Inferior parietal cortex (tissue), 1 donor: Measurements from ENCODE around the gene PHGDH.

Source experiments
- DNase-seq: peaks from one replicate; pipeline ENCODE4 v3.0.0-alpha.2; 2016; ENCODE audit errors: extremely low spot score

PHGDH gene

DNA sequence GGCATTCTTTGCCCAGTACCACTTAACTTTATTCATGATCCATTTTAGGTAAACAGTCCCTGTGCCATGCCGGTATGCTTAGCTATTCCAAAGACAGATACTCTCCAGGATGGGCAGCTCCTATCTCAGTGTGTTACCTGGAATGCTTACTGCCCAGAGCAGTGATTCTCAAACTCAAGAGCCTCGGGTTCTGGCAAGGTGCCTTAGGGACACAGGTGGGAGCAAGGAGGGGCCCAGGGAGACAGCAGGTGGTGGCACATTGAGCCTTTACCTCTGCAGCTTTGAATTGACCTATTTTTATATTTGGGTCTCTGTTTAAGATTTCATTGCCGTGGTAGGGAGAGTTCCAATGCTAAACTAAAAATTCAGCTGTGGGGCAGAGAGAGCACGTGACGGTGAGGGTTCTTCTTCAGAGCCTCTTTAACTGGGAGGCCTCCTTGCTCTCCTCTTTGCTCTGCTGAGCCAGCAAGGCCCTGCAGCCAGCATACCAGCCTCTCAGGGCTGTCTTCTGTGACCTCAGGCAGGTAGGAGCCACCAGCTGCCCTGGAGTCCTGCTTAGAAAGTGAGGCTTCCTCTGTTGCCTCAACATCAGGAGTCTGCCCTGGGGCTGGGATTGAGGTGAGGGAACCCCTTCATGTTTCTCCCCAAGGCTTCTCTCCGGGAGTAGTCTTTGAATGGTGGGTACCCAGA is 20.2 kb downstream of the PHGDH start:
- DNase-seq, result no peak

DNA sequence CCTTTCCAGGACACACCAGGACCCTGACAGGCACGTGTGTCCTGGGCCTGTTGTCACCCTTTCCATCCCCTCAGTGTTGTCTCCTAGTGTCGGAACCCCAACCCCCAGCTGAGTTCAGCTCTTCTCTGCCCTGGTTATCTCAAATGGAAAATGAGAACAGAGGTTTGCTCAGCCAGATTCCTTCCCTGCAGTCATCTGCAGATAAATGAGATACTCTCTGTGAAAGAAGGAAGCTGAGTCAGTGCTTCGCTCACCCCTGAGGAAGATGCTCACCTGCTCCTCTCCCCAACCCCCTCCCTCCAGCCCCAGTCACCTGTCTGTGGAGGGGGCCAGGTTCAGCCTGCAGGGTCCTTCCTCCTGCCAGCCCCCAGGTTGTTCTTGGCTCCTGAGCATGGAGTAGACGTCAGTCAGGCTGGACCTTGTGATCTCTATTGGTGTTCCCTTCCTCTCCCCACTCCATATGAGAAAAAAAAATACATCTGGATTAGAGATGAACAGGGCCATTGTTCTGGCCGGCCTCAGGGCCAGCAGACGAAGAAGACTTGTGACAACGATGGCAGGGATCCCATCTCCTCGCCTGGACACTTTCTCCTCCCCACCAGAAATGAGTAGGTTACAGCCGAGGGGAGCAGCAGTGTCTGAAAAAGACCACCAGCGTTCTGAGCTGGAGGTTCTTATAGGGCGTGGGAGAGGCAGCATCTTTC is 20.9 kb downstream of the PHGDH start:
- DNase-seq, result no peak

DNA sequence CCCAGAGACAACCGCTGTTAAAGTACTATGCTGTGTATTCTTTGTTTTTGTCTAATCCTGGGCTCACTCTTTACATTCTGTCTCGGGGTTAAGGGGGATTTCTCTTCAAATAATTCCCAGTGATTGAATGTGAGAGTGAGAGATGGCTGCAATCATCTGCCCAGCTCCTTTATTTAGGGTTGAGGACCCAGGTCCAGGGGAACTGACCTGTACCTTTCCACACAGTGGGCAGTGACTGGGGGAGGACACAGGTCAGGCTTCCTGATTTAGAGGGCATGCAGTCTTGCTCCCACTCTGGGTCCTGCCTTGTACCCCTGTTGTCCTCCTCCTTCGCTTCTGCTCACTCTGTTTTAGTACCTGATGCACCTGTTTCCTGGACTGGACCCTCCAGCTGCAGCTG is 22.0 kb downstream of the PHGDH start:
- no peak for DNase-seq

DNA sequence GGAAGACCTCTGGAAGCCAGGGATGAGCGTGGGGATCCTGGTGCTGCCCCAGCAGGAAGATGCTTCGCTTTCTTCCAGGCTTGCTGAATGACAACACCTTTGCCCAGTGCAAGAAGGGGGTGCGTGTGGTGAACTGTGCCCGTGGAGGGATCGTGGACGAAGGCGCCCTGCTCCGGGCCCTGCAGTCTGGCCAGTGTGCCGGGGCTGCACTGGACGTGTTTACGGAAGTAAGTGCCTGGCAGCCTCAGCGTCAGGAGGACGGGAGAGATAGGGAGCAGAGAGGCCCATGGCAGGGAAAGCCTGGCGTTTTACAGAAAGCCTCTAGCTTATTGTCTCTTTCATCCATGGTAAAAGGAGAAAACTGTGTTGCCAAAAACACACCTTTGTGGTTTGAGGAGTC is 23.5 kb downstream of the PHGDH start:
- no peak for DNase-seq

DNA sequence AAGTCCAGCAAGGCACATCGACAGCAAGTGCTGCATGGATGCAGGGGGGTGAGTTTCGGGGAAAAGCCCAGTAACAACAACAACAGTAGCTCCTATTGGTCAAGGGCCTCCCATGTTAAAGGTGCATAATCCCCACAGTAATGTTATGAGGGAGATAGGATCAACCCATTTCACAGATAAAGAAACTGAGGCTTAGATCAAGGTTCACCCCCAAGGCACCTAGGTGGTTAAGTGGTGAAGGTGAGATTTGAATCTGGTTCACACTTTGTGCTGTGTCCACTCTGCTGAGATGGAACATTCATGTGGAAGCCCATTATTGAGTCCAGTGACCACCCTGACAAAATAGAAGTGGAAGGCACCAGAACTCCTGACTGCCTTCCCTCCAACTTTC is 24.9 kb downstream of the PHGDH start:
- no peak for DNase-seq

DNA sequence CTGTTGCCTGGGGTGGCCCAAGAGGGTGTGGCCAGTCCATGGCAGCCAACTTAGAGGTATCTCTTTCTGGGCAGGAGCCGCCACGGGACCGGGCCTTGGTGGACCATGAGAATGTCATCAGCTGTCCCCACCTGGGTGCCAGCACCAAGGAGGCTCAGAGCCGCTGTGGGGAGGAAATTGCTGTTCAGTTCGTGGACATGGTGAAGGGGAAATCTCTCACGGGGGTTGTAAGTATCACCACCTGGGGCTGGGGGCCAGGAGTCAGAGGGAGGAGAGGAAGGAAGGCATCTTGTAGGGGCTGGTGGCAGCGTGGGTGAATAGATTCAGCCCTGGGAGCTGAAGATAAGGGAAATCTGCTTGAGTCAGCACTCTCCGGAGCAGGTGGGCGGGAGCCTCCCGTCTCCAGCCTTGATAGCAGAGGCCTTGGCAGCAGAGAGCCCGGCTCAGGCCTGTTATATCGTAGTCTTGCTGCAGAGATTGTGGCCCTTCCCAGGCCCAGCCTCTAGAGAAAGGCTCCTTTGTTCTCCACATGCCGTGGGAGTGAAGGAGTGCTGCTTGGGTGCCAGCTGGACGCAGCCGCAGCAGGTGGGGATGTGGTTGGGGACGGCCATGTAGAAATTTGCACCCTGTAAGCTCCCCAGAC is 25.4 kb downstream of the PHGDH start:
- DNase-seq, result peak; percentile 67

DNA sequence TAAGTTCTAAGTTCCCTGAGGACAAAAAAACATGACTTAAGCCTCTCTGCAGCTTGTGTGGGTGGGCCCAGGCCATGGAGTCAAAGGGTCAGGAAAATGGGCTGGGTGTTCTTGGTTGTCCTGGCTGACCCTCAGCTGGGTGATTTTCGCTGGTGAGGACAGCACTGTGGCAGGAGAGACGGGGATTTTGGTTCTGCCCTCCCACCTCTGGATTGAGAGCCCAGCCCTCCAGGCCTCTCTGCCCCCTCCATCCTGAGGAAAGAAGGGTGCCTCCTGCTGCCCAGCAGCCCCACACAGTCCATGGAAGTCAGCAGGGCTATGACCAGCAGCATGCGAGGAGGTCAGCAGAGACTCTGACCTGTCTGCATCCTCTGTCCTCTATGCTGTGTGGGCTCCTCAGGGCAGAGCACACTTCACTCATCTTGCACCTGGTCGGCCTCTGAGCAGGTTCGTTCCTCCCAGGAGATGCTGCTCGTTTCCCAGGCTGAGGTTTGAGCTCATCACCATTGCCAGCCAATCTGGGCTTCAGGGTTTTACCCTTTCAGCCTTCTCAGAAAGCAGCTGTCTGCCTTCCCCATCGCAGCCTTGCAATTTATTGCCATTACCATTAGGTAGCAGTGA is 26.5 kb downstream of the PHGDH start:
- no peak for DNase-seq

DNA sequence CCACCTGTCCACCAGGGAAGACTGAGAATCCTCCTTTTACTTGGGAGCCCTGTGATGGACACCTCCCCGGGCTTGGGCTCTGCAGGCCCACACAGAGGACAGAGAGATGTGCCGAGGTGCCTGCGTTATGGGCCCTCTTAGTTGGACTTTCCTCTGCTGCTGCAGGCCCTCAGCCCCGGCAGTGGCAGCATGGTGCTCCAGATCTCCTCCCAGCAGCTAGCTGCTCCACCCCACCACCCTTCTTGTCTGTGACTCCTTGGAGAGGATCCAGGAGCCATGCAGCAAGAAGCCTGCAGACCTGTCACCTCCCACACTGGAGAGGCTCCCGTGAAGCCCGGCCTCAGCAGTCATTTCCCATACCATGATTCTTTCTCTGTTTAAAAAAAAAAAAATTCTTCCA is 27.4 kb downstream of the PHGDH start:
- no peak for DNase-seq

DNA sequence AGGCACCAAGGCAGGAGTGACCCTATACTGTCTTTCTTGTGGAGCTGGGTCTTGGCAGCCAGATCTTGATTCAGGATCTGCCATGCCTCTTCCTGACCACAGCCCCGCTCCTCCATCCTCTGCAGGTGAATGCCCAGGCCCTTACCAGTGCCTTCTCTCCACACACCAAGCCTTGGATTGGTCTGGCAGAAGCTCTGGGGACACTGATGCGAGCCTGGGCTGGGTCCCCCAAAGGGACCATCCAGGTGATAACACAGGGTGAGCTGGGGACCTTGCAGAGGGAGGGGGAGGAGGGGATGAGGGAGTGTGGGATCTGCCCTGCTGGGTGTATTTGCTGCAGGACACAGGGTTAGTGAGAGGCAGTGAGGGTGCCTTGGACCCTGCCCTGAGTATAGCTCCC is 28.5 kb downstream of the PHGDH start:
- DNase-seq, result no peak

DNA sequence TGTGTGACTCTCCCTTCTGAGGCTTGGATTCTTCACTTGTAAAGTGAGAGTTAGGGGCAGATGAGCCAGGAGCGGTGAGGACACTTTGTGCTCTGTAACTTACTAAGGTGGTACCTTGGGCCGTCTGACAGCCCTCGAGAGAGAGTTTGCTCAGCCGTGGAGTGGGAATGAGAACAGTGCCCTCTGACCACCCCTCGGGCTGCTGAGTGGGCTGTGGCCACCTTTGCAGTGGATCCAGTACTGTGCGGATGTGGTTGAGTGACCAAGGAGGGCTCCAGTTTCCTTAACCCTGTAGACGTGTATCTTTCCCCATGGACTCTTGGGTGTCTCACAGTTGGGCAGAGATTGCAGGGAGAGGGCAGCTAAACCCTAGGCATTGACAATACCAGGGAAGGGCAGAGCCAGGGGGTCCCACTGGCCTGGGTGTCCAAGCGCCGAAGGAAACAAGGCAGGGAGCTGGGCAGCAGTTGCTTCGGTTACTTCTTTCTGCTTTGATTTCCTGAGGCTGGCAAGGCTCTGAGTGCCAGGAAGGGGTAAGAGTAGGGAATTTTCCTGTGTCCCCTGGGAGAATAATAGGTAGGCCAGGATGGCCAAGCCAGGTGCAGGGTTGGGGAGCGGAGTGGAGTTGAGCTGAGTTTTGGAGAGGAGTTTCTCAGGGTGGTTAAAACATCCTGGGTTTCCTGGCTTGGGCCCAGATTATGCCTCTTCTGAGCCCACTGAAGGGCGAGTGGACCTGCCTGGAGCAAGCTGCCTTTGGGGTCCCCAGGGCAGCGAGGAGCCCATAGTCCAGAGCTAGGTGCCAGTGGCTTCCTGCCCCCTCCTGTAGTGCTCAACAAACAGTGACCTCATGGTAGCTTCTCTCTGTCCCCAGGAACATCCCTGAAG is 29.4 kb downstream of the PHGDH start:
- no peak for DNase-seq

DNA sequence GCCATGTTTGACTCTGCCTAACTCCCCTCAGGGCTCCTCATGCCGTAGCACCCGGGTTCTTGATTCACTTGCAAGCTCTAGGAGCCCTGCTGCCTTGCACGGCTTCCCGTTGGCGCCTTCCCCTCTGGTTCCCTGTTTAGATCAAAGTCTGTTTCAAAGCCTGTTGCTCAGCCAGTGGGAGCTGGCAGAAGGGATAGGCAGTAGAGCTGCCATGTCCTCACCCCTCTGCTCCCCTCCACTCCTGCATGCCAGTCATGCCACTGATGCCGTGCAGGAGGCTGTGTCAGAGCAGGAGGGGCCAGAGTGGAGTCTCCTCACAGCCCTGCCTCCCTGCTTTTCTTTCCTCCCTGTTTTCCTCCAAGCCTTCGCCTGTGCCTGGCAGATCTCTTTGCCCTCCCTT is 30.5 kb downstream of the PHGDH start:
- no peak for DNase-seq

DNA sequence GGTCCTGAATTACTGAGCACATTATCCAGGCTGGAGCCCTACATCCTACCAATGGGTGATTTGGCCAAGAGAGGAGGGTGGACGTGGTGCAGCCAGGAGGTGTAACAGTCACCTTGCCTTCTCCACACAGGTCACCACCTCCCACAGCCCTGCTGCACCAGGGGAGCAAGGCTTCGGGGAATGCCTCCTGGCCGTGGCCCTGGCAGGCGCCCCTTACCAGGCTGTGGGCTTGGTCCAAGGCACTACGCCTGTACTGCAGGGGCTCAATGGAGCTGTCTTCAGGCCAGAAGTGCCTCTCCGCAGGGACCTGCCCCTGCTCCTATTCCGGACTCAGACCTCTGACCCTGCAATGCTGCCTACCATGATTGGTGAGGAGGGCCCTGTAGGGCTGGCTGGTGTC is 30.9 kb downstream of the PHGDH start:
- no peak for DNase-seq

DNA sequence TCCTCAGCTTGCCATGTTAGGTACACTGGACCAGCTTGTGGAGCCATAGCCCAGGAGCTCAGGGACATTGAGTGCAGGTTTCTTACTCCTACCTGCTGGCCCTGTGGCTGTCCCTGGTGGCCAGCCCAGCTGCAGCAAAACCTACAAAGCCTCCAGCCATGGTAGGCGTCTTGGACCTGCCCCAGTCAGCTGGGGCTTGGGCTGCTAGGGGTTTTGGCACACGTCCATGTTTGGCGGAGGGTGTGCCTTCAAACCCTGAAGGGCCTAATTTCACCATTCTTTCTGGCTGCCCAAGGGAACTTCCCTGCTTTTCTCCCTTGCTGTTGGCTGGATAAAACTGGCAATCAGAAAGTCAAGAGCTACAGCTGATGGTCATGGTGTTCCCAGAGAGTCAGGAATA is 31.6 kb downstream of the PHGDH start:
- no peak for DNase-seq

DNA sequence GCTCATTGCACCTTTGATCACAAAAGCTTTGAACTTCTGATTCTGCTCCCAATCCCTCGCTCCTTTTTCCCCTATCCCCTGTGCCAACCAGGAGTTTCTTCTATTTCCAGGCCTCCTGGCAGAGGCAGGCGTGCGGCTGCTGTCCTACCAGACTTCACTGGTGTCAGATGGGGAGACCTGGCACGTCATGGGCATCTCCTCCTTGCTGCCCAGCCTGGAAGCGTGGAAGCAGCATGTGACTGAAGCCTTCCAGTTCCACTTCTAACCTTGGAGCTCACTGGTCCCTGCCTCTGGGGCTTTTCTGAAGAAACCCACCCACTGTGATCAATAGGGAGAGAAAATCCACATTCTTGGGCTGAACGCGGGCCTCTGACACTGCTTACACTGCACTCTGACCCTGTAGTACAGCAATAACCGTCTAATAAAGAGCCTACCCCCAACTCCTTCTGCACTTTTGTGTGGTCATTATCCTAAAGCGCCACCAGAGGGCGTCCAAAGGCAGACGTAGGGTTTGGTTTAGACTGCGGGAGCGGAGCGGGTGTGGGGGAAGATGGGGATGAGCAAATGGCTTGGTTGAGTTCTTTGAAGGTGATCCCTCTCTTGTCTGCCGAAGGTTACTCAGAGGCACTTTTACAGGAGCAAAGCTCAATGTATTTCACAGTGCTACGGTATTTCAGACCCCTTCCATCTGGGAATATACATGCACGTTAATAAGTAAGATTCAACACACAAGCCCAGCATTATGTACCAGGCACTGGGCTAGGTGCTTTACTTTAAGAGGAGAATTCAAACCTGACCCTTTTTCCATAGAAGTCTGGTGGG is 32.3 kb downstream of the PHGDH start:
- DNase-seq, result peak; percentile 92

DNA sequence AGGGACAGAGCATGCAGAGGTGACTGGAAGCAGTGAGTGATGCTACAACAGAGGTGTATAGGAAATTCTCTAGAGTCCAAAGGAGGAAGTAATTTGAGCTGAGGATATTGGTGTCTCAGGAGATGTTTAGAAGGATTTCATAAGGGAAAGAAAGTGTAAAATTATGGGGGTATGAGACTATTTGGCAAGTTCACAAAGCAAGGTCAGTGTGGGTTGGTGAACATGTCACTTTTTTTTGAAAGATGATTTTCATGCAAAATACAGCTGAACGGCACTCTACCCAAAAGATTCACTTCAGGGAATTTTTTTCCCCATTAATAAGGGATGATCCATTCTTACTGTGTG is 32.8 kb downstream of the PHGDH start:
- no peak for DNase-seq

DNA sequence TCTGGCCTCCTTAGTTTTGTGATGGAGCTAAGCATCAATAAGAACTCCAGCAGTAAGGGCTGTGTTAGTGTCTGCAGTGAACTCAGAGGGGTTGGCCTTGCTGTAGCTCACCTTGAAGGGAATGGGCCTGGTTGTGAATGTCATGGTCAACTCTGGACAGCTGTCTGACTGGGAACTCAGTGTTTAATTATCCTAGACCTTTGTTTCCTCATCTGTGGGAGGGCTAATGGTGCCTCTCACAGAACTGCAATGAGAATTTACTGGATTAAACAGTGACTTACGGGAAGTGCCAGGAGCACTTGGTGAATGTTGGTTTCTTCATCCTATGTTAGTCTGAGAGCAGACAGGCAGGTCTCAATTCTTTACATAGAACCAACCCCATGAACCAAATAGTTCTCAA is 33.3 kb downstream of the PHGDH start:
- no peak for DNase-seq

DNA sequence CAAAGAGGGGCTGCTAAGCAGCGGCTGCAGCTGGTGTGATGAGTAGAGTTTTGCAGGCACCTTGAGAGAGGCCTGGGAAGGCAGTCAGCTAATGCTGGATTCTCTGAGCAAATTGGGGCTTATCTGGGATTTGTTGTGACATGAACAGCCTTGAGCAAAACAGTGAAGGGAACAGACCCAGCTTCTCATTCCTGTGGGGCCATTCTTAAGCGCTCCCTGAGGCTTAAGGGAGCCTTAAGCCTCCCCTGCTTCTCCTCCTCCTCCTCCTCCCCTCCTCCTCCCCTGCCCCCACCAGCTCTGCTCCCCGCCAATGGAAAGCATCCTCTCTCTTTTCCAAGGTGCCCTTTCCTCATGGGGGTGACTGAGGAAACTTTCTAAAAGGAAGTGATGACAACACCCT is 35.7 kb downstream of the PHGDH start:
- no peak for DNase-seq

DNA sequence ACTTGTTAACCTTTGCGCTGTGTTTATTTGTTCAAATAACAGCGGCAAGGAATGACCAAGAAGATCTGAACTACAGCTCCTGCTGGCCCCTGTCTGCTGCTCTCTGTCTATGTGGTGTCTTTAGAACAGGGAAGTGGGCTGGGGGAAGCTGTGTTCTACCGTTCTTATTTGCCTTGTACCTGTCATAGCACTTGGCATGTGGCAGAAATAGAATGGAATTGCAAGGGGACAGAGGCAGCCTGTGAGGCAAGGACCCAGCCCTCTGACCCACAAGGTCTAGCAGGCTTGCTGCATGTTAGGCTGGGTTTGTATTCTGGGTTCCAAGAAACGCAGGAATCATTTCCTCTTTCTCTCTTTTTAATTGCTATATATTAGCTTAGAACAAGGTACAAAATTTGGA is 36.3 kb downstream of the PHGDH start:
- DNase-seq, result no peak

DNA sequence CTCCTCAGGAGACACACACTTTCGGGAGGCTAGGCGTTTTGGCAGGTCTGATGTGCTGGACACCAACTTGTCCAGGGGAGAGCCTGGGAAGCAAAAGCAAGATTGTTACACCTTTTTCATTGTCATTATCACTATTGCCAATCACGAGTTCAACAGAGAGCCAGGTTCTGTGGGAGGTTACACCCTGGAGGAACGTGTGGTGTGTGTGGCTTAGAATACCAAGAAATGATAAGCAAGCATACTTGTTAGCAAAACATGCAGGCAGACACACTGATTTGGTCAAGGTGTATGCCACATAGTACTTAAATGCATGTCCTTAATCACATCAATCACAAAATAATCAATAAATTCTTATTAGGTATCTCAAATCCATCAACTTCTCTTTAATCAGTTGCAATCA is 40.9 kb downstream of the PHGDH start:
- DNase-seq, result no peak

DNA sequence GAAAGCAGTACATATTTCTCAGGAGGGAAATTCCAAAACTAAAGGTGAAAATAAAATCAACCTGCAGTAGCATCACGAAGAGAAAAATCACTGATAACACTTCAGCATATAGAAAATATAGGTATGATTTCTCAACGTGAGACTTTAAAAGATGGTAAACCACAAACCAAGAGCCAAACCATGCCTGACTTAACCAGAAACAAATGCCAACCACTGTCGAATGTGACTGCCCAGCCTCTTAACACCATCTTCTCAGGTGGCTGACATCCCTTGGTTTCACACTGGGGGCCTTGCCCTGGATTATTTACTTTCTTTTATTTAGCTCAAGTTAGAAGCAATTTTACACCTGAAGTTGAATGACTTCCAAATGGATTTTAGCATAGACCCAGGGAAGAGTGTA is 46.9 kb downstream of the PHGDH start:
- no peak for DNase-seq

DNA sequence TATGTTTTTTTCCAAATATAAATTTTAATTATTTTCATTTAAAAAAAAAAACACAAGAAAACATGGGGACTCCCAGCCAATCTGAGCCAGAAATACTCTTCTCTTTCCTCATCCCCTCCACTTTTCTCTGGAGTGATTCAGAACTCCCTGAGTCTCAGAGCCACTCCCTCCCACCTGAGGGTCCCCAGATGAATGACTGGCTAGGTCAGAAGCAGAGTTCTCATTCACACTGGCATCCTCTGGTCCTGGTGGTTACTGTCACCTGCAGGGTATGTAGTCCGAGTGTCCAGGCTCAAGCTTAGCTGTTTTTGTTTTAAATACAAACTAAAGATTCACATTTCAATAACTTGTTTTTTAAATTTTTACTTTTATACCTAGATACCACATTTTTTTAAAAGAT is 50.7 kb downstream of the PHGDH start:
- no peak for DNase-seq
